NCI-H748 treated with DMSO at 0.1 percent for 48 hours (cell line): ENCODE results near the gene NAPB.
A peak's percentile ranks its signal among the peaks of the same experiment; 100 is the strongest.

Experiments
- DNase-seq: peaks from one replicate; lab custom pipeline; 2025; lab: John Stamatoyannopoulos, UW

The NAPB gene

GRCh38 chr20:23437126-23437899, 16.0 kb upstream of the NAPB start:
- DNase-seq: no peak

GRCh38 chr20:23436681-23437080, 15.4 kb upstream of the NAPB start:
- no peak for DNase-seq

- DNase-seq: peak; percentile 10
These were observed 14.6 kb upstream of the NAPB start for GRCh38 chr20:23435626-23436539.

- DNase-seq: no peak
These were observed 13.4 kb upstream of the NAPB start for GRCh38 chr20:23434521-23435313.

- no peak for DNase-seq
These were observed 12.3 kb upstream of the NAPB start for GRCh38 chr20:23433628-23434027.

- DNase-seq: no peak
These were observed 3.8 kb upstream of the NAPB start for GRCh38 chr20:23425129-23425528.

GRCh38 chr20:23419995-23420901, 1.0 kb downstream of the NAPB start:
- no peak for DNase-seq

- DNase-seq: no peak
These were observed 1.7 kb downstream of the NAPB start for GRCh38 chr20:23419657-23419994.

- no peak for DNase-seq
These were observed 3.4 kb downstream of the NAPB start for GRCh38 chr20:23417861-23418260.

- DNase-seq: no peak
These were observed 5.2 kb downstream of the NAPB start for GRCh38 chr20:23415959-23416583.

GRCh38 chr20:23415555-23415954, 5.7 kb downstream of the NAPB start:
- DNase-seq: no peak

- DNase-seq: no peak
These were observed 6.6 kb downstream of the NAPB start for GRCh38 chr20:23414526-23415188.

GRCh38 chr20:23413862-23414422, 7.3 kb downstream of the NAPB start:
- DNase-seq: no peak

GRCh38 chr20:23412026-23412425, 9.3 kb downstream of the NAPB start:
- DNase-seq: no peak

GRCh38 chr20:23410916-23411695, 10.2 kb downstream of the NAPB start:
- DNase-seq: no peak

- no peak for DNase-seq
These were observed 11.5 kb downstream of the NAPB start for GRCh38 chr20:23409800-23410199.

- DNase-seq: no peak
These were observed 12.3 kb downstream of the NAPB start for GRCh38 chr20:23408957-23409356.

- DNase-seq: no peak
These were observed 13.4 kb downstream of the NAPB start for GRCh38 chr20:23407781-23408464.

GRCh38 chr20:23406880-23407279, 14.4 kb downstream of the NAPB start:
- no peak for DNase-seq
